HepG2 (cell line): ENCODE measurements around the gene FGGY. TPM values are rescaled to one million over a fixed set of nuclear protein-coding genes. Genes with fewer than 3 reads are reported as not detected.

Experiments used
- ATAC-seq: fragments of 200-7000 bp; cut with Tn5 transposase; 3 replicates; pipeline ENCODE4 v1.9.1; 2020; ENCODE audit warnings: mild to moderate bottlenecking, moderate library complexity
- BruUV-seq: library from RNA; stranded (reverse); fragments of 400-500 nt; replicated peaks from 2 replicates; lab custom pipeline; 2021; lab: Mats Ljungman, UMichigan
- CTCF ChIA-PET: fragments of 300-600 bp; formaldehyde crosslinking; extraction: SDS; loops from one replicate; lab custom pipeline; 2021; ENCODE audit warnings: low total read pairs, inconsistent platforms, low intra/inter-chr PET ratio; lab: Yijun Ruan, JAX
- POLR2A ChIA-PET: fragments of 350-600 bp; sonication (Branson Sonifier 250); formaldehyde crosslinking; loops from one replicate; lab custom pipeline; 2020; ENCODE audit warnings: antibody characterized with exemption, inconsistent platforms; lab: Yijun Ruan, JAX
- DNase-seq: peaks from one replicate; pipeline ENCODE4 v3.0.0-alpha.2; 2015; ENCODE audit warnings: low spot score
- FAIRE-seq: peaks from 3 replicates; lab custom pipeline; 2011; peaks lifted over from hg19 to GRCh38; lab: Jason Lieb, UNC
- H2AFZ ChIP-seq: one replicate; pipeline ENCODE4 v1.6.1; 2011; ENCODE audit warnings: low read length, inconsistent platforms
- H3K27ac ChIP-seq: fragments of 300-600 bp; 3 replicates; pipeline ENCODE4 v1.8.0; 2011; ENCODE audit warnings: mixed run types, mild to moderate bottlenecking, mixed read lengths, low read length, inconsistent platforms; ENCODE audit not compliant: insufficient read depth; ENCODE audit errors: extremely low read length
- H3K27me3 ChIP-seq, 2 experiments: fragments of 200-600 bp in 1 of 2; 2 replicates in 1 of 2; 3 replicates in 1 of 2; pipeline versions ENCODE4 v1.6.0 to v1.8.0; 2011; ENCODE audit warnings: low read length in 2 of 2, mild to moderate bottlenecking in 2 of 2, moderate library complexity in 2 of 2, inconsistent platforms in 1 of 2; ENCODE audit not compliant: insufficient read depth in 2 of 2, control insufficient read depth in 1 of 2
- H3K36me3 ChIP-seq, 2 experiments: fragments of 200-600 bp in 1 of 2; replicated peaks in 1 of 2; 2 replicates in 1 of 2; 3 replicates in 1 of 2; pipeline versions ENCODE4 v1.5.1 to v1.8.0; 2011; ENCODE audit warnings: low read length in 2 of 2, inconsistent platforms in 1 of 2; ENCODE audit not compliant: insufficient read depth in 2 of 2, control insufficient read depth in 1 of 2
- H3K4me1 ChIP-seq: 2 replicates; pipeline ENCODE4 v1.5.1; 2012; ENCODE audit warnings: low read length, inconsistent platforms; ENCODE audit not compliant: insufficient read depth
- H3K4me2 ChIP-seq: 2 replicates; pipeline ENCODE4 v1.6.0; 2011; ENCODE audit warnings: low read depth, low read length, inconsistent platforms
- H3K4me3 ChIP-seq, 3 experiments: fragments of 200-600 bp in 1 of 3; sonication (generic), shearing (Covaris generic) in 1 of 3; replicated peaks in 1 of 3; 2 replicates each; pipeline ENCODE4 v1.5.1; 2011 to 2016; ENCODE audit warnings: low read length in 3 of 3, inconsistent platforms in 2 of 3, low read depth in 2 of 3, mild to moderate bottlenecking in 2 of 3, control low read depth in 1 of 3, mixed read lengths in 1 of 3; ENCODE audit not compliant: insufficient read depth in 1 of 3
- H3K79me2 ChIP-seq: one replicate; pipeline ENCODE4 v1.6.1; 2011; ENCODE audit warnings: low read length, inconsistent platforms; ENCODE audit not compliant: insufficient read depth
- H3K9ac ChIP-seq: 2 replicates; pipeline ENCODE4 v1.6.0; 2011; ENCODE audit warnings: mild to moderate bottlenecking, low read depth, low read length, inconsistent platforms; ENCODE audit not compliant: insufficient read depth
- H3K9me3 ChIP-seq: 2 replicates; pipeline ENCODE4 v1.5.1; 2012; ENCODE audit warnings: mild to moderate bottlenecking, low read length
- H4K20me1 ChIP-seq: 2 replicates; pipeline ENCODE4 v1.6.0; 2011; ENCODE audit warnings: inconsistent platforms, mild to moderate bottlenecking, low read length, moderate library complexity; ENCODE audit not compliant: insufficient read depth
- CBX5 ChIP-seq: sonication (generic); formaldehyde crosslinking; IDR thresholded peaks from 2 replicates; pipeline ENCODE4 v1.4.0; 2020; ENCODE audit warnings: missing genetic modification reagents, borderline replicate concordance
- EZH2 ChIP-seq: conservative IDR thresholded peaks from 2 replicates; pipeline ENCODE4 v1.6.1; 2012; ENCODE audit warnings: mild to moderate bottlenecking, low read depth, low read length, moderate library complexity
- MAF1 ChIP-seq: sonication (generic); formaldehyde crosslinking; IDR thresholded peaks from 2 replicates; pipeline ENCODE4 v1.5.0; 2020; ENCODE audit warnings: missing genetic modification reagents, borderline replicate concordance
- NBN ChIP-seq: fragments of 450-650 bp; conservative IDR thresholded peaks from 2 replicates; pipeline ENCODE4 v1.6.1; 2017
- SOX13 ChIP-seq, 3 experiments: fragments of 450-650 bp in 1 of 3; sonication (generic) in 1 of 3; formaldehyde crosslinking in 1 of 3; IDR thresholded peaks in 2 of 3; conservative IDR thresholded peaks in 1 of 3; 2 replicates each; pipeline versions ENCODE4 v1.5.0 to v1.6.1; 2016 to 2020; ENCODE audit warnings: antibody characterized with exemption in 1 of 3, mild to moderate bottlenecking in 1 of 3, missing compliant biosample characterization in 1 of 3, missing genetic modification reagents in 1 of 3, moderate library complexity in 1 of 3
- ZKSCAN8 ChIP-seq: IDR thresholded peaks from 2 replicates; pipeline ENCODE4 v1.6.1; 2016; ENCODE audit warnings: borderline replicate concordance, missing genetic modification reagents, missing compliant biosample characterization
- ZNF367 ChIP-seq: sonication (generic); formaldehyde crosslinking; IDR thresholded peaks from 2 replicates; pipeline ENCODE4 v1.4.0; 2020; ENCODE audit warnings: missing genetic modification reagents, borderline replicate concordance
- ZNF629 ChIP-seq: sonication (generic); formaldehyde crosslinking; conservative IDR thresholded peaks from 2 replicates; pipeline ENCODE4 v1.5.0; 2020; ENCODE audit warnings: missing genetic modification reagents
- ZNF749 ChIP-seq: sonication (generic); formaldehyde crosslinking; IDR thresholded peaks from 2 replicates; pipeline ENCODE4 v1.8.0; 2022; ENCODE audit warnings: mild to moderate bottlenecking, missing genetic modification reagents, moderate library complexity, borderline replicate concordance
- WGBS: methylation state at CpG from one replicate; pipeline ENCODE4 v1.1.6; 2017; ENCODE audit warnings: low lambda C conversion rate; 5-methylcytosine and 5-hydroxymethylcytosine counted together
- in situ Hi-C: cut with HindIII; loops from 2 replicates; pipeline ENCODE4 v1.10.0; 2017; ENCODE audit warnings: low pct_unique_long_range_greater_than_20kb; ENCODE audit not compliant: extremely low pct_ligation_motif_present
- intact Hi-C: fragments of 100-400 bp; cut with micrococcal nuclease; formaldehyde crosslinking; loops from one replicate; pipeline ENCODE4 v1.10.0; 2022; ENCODE audit not compliant: unreplicated experiment
- polyA plus RNA-seq, 8 experiments: library from polyadenylated mRNA; depleted of rRNA in 3 of 8; stranded (reverse) in 7 of 8; unstranded in 1 of 8; fragments of >200 nt; fragmentation: Illumina TruSeq in 4 of 8; extraction: Trizol in 4 of 8; gene quantifications; 2 replicates each; pipeline versions ENCODE4 v1.2.1 to v1.2.3, GENCODE V29; 2011 to 2016; ENCODE audit warnings: low read depth in 4 of 8, missing spikeins in 1 of 8, mixed read lengths in 1 of 8; ENCODE audit not compliant: insufficient read depth in 1 of 8
- total RNA-seq, 5 experiments: library from RNA; depleted of rRNA; stranded (reverse); fragments of >200 nt; fragmentation: Illumina TruSeq; extraction: Trizol; gene quantifications; 2 replicates each; pipeline ENCODE4 v1.2.3, GENCODE V29; 2016; ENCODE audit warnings: low read depth in 1 of 5

The FGGY gene
- total and polyA plus RNA-seq, 2 of the 13 experiments (the other 11 are each of a cell fraction or from before 2014, with no cell fraction given): 15.7 to 27.5 TPM

DNA sequence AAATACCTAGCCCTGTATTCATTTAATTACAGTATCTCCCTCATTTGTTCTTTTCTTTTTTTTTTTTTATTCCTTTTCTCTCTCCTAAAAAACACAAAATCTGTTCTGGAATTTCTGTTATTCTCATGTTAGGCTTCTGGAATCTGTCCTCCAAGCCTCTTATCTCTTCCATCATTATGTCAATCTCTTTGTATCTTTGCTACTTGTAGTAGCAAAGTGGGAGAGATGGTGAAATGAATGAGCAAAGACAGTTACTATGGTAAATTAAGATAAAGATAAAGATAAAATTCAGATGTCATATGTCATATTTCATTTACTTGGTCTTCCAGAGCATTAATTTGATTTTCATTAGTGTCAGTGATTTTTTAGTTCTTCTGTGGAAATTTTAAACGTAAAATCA is 155.1 kb downstream of the FGGY start:
- no peak overlapping the region for H3K27ac ChIP-seq
- no peak overlapping the region for H2AFZ ChIP-seq
- no peak for ATAC-seq
- WGBS: 95% methylated on average over 1 of the region's 1 CpG
- no peaks in the 10 kb centered on the region for H3K79me2 ChIP-seq
- H3K4me3 ChIP-seq: no peak overlapping the region
- H3K27me3 ChIP-seq: no peaks in the 10 kb centered on the region
- FAIRE-seq: no peak
- no TSS peak for BruUV-seq
- DNase-seq: peak; percentile 27
- peaks cover 24% of the 10 kb centered on the region for H3K4me1 ChIP-seq
- no peak for TF ChIP-seq ZKSCAN8 (CRISPR knock-in tag)
- TF ChIP-seq ZNF629 (CRISPR knock-in tag): no peak
- TF ChIP-seq CBX5 (CRISPR knock-in tag): no peak
- TF ChIP-seq SOX13 (IDR thresholded peaks at IDR 0.05): no peak
- TF ChIP-seq SOX13 (CRISPR knock-in tag; conservative IDR thresholded peaks at IDR 0.05 in 1 of 2, IDR thresholded peaks at IDR 0.05 in 1 of 2): peak in 1 of 2 experiments; percentile 22; a peak in 1 of 4 replicates
- no peak overlapping the region for H3K9ac ChIP-seq
- H3K9me3 ChIP-seq: no peaks in the 10 kb centered on the region
- intact Hi-C loops: no loop called here
- in situ Hi-C loops: no loop called here
- CTCF ChIA-PET: no interaction called here
- no peak overlapping the region for H3K4me2 ChIP-seq
- POLR2A ChIA-PET: no interaction called here
- no peaks in the 10 kb centered on the region for H4K20me1 ChIP-seq
- no peaks in the 10 kb centered on the region for H3K36me3 ChIP-seq

DNA sequence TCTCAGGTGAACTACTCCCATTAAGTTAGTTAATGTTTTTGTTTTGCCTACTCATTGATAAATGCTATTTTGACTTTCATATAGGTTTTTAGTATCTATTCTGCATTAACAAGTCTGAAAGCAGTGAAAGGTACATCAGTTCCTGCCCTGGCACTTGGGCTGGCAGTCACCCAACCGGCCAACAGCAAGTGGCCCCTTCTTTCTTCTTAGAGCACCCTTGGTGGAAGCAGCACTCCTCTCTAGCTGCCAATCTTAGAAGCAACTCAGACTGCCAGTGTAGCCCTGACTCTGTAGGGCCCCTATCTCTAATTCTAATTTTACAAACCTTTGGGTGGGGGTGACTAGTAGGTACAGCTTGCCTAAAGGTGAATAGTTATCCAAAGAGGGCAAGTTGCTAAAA is 155.7 kb downstream of the FGGY start:
- FAIRE-seq (no peak), DNase-seq (no peak), ATAC-seq (no peak)
- POLR2A ChIA-PET: no interaction called here
- no peak overlapping the region for H3K4me2 ChIP-seq
- H3K79me2 ChIP-seq: no peaks in the 10 kb centered on the region
- H3K9me3 ChIP-seq: no peaks in the 10 kb centered on the region
- CTCF ChIA-PET: no interaction called here
- no peaks in the 10 kb centered on the region for H3K36me3 ChIP-seq
- H3K27me3 ChIP-seq: no peaks in the 10 kb centered on the region
- H4K20me1 ChIP-seq: no peaks in the 10 kb centered on the region
- peaks cover 24% of the 10 kb centered on the region for H3K4me1 ChIP-seq
- intact Hi-C loops: no loop called here
- no TSS peak for BruUV-seq
- no peak overlapping the region for H3K27ac ChIP-seq
- no peak overlapping the region for H2AFZ ChIP-seq
- TF ChIP-seq ZNF367 (CRISPR knock-in tag): no peak
- no peak for TF ChIP-seq ZNF749 (CRISPR knock-in tag)
- no peak for TF ChIP-seq MAF1
- no peak for TF ChIP-seq EZH2
- TF ChIP-seq NBN: no peak
- in situ Hi-C loops: no loop called here
- no peak overlapping the region for H3K4me3 ChIP-seq
- no peak overlapping the region for H3K9ac ChIP-seq
- WGBS: 93% methylated on average over 1 of the region's 1 CpG
